GM21360 (cell line): ENCODE measurements around the gene METTL26.

Source experiments
- ATAC-seq: cut with Tn5 transposase; IDR thresholded peaks from one replicate; pipeline ENCODE4 v1.9.1; 2021; ENCODE audit warnings: mild to moderate bottlenecking, moderate library complexity; ENCODE audit not compliant: unreplicated experiment

The METTL26 gene

GRCh38 chr16:627454-628239, 8.5 kb downstream of the METTL26 start:
- ATAC-seq, result no peak

GRCh38 chr16:626787-627453, 9.2 kb downstream of the METTL26 start:
- no peak for ATAC-seq

GRCh38 chr16:625977-626765, 9.9 kb downstream of the METTL26 start:
- ATAC-seq, result no peak

- no peak for ATAC-seq
Measured at GRCh38 chr16:625117-625976, 10.8 kb downstream of the METTL26 start.

- no peak for ATAC-seq
Measured at GRCh38 chr16:624526-625070, 11.5 kb downstream of the METTL26 start.

GRCh38 chr16:622920-623280, 13.2 kb downstream of the METTL26 start:
- no peak for ATAC-seq

GRCh38 chr16:621526-622105, 14.5 kb downstream of the METTL26 start:
- no peak for ATAC-seq

- ATAC-seq, result no peak
Measured at GRCh38 chr16:620700-621525, 15.2 kb downstream of the METTL26 start.

- ATAC-seq, result no peak
Measured at GRCh38 chr16:619476-620100, 16.5 kb downstream of the METTL26 start.

GRCh38 chr16:617855-618254, 18.2 kb downstream of the METTL26 start:
- ATAC-seq, result no peak

- no peak for ATAC-seq
Measured at GRCh38 chr16:616733-617586, 19.1 kb downstream of the METTL26 start.

GRCh38 chr16:615122-615521, 21.0 kb downstream of the METTL26 start:
- no peak for ATAC-seq

- no peak for ATAC-seq
Measured at GRCh38 chr16:610513-611381, 25.4 kb downstream of the METTL26 start.

- ATAC-seq, result no peak
Measured at GRCh38 chr16:609984-610383, 26.1 kb downstream of the METTL26 start.

GRCh38 chr16:609316-609715, 26.8 kb downstream of the METTL26 start:
- no peak for ATAC-seq

- ATAC-seq, result no peak
Measured at GRCh38 chr16:608019-608418, 28.1 kb downstream of the METTL26 start.
